ENCODE measurements around the gene PAX5.
A peak's percentile ranks its signal among the peaks of the same experiment; 100 is the strongest.

PAX5 gene

DNA sequence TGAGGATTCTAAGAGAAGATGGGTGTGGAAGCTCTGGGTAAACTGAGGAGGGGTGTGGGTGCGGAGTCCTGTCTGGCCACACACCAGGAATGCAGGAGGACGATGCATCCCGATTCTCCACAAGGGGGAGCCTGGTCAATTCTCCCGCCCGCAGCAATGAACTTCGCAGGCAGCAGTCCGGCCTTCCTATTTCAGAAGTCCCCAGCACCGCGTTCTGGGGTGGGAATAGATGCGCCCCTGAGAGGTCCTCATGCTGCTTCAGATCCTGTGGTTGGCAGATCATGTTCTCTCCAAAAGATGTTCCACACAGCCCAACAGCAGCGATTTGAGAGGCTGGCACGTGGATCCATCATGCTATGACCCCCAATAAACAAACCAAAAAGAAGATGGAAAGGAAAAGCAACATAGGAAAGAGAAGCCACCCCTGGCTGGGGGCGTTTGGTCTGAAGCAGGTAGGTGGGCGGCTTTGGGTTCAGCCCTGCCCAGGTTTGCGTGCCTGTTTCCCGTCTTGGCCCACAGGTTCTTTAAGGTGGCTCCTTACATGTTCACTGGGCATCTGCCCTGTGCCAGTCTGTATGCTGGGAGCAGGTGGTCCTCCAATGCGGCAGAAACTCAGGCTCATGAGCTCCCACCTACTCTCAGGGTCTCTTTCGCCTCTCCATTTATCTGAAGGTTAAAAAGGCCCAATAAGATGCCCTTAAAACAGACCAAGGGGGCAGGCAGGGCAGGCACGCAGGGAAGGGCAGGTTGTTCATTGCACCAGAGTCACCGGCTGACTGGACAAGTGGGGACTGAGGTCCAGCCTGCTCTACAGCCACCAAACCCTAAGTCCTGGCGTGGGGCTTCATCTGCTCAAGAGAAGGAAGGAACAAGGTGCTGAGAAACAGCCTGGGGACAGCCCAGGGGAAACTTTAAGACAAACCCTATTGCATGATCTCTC, 171.6 kb downstream of the PAX5 start:
- DNase-seq (ENCODE audit: low read depth in 2 of 2): no peak

DNA sequence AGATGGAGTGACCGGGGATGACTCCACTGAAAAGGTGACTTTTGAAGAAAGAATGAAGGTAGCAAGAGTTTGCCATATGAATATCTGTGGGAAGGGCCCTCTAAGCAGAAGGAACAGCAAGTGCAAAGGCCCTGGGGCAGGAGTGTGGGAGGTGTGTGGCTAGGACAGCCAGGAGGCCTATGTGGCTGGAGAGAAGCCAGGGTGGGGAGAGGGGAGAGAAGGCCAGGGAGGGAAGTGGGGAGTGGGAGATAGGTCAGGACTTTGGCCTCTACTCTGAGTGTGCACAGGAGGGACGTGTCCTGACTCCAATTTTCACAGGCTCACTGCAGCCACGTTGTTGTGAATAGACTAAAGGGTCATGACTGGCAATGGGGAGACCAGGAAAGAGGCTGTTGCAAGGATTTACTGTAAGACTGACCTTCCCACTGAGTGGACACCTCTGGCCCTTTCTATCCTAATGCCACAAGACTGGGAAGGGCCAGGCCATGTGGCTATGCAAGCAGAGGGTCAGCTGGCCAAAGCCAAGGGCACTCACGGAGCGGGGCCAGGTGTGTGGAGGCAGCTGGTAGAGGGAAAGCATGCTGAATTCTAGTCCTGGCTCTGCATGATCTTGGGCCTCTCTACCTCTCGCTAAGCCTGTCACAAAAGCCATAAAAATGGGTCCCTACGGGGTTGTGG, 172.4 kb downstream of the PAX5 start:
- no peak for DNase-seq (ENCODE audit: low read depth in 2 of 2)

DNA sequence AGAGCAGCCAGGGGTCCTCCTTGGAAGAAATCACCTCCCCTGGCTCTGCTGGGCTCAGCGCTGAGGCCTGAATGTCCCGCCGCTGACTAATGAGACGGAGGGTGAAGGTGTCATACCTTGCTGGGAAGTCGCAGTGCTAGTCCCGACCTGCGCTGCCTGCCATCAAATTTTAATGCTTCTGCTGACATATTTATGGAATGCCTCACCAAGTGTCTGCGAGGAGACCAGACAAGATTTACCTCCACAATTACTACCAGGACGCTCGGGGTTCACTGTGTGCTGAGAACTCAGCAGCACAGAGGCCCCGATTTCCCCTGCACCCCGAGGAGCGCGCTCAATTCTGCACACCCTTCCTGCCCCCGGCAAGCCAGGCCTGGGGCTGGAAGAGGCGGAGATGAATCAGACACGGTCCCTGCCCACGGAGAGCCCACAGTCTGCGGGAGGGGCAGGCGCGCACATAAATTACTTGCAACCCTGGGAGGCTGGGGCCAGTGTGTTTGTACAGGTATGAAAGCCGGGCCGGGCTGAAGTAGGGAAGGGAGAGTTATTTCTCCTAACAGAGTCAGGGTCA, 175.2 kb downstream of the PAX5 start:
- DNase-seq (ENCODE audit: low read depth in 2 of 2): no peak

DNA sequence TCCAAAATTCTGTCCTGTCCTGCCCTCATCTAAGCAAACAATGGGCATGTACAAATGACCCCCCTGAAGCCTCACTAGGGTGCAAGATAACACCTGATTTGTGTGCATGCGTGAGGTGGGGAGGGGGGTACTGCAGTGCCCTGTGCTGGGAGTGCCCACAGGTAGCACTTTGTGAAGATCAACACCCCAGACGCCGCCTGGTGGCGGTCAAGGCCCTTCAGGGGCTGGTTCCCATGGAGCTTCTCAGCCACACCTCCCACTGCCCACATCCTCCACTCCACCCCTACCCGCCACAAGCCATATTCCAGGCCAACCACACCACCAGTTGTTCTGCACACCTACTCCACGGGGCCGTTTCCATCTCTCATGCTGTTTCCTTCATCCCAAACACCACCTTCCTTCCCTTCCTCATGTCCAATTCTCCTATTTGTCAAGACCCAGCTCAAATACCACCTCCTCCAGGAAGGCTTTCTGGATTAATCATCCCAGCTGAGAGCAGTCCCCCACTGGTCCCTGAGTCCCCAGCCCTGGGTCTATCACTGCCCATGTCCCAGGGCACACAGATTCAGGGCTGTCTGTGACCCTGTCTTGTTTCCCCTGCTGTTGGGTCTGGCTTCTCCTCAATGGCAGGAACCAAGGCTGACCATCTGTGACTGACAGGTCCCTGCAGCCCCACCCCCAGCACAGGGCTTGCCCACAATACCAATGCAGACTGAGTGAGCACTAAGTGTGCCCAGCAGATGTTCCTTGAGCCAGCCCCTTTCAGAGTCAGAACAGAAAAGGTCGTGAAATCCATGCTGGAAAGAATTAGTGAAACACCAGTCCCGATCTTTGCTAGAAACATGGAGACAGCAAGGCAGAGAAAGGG, 178.4 kb downstream of the PAX5 start:
- peak; percentile 16 to 33 for DNase-seq (ENCODE audit: low read depth in 2 of 2)

DNA sequence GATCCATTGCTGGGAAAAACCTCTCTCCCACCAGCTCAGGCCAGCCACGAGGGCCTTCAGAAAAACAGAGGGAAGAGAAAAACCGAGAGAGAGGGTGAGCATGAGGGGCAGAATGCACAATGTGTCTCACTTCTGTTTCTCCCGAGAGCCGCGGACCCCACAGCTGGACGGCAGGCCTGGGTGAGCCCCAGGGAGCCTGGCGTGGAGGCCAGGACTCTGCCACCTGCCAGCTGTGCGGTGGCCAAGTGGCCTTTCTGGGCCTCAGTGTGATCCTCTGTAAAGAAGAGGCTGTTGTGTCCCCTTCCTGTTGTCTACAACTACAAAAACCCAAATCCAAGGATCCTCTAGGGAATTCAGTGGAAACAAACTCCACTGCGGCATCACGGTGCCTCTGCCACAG, 179.3 kb downstream of the PAX5 start:
- DNase-seq (ENCODE audit: low read depth in 2 of 2): no peak

DNA sequence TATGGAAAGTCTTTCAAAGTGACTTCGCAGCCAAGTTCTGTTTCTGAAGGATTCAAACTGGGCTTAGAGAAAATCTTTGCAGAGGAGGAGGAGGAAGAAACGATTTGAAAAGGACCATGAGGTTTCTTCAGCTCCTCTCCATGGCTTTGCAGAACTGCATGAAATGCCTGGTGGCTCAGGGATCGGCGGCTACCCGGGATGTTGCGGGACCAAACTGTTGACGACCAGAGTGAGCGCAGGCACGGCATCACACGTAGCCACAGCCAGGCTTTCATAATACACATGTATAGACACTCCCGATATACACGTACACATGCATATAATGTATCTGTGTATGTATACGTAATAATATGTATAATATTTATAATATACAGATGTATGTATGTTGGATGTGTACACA, 180.0 kb downstream of the PAX5 start:
- no peak for DNase-seq (ENCODE audit: low read depth in 2 of 2)

DNA sequence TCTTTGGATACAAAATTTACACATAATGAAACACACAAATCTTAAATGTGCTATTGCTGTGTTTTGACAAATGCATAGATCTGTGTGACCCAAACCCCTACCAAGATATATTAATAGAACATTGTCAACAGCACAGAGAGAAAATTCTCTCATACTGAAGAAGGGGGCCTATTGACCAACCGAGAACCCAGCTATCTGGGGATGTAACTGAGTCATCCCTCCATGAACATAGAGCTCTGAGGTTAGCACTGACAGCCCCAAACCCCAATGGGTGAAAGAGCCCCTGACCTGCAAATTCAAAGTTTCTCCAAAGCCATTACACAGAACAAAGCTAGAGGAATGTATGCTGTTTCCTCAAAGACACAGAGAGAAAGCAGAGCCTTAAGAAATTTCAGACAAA, 180.8 kb downstream of the PAX5 start:
- DNase-seq (ENCODE audit: low read depth in 2 of 2): no peak

DNA sequence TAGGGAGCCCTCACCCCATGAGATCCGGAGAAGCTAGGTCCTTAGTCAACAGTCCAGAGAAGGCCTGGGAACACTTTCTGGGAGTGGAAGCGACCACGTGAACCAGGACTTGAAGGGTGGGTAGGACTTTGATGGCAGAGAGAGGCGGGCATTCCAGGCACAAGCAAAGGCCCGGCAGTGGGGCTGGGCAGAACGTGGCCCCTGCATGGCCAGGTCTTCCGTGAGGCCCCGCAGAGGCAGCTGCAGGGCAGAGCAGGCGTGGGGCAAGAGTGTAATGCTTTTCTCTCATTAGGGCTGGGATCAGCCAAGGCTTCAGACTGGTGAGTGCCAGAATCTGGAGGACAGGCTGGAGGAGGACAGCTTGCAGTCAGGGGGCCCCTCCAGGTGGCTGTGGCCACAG, 184.1 kb downstream of the PAX5 start:
- no peak for DNase-seq (ENCODE audit: low read depth in 2 of 2)

DNA sequence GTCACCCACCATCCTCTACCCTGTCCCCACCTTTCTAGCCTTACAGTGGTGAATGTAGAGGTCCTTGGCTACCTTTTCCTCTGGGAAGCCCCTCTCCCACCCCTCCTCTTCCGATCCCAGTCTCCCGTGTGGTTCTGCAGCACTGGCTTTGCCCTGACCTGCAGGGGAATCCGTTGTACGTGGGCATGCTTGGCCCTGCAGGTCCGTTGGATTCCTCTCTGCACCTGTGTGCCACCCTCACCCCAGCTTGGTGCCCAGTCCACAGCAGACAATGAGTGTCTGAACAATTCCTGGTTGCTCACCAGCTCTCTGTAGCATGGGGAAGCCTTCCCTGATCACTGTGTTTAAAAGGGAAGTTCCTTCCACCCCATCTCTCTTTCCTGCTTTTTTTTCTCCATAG, 185.1 kb downstream of the PAX5 start:
- DNase-seq (ENCODE audit: low read depth in 2 of 2): no peak

DNA sequence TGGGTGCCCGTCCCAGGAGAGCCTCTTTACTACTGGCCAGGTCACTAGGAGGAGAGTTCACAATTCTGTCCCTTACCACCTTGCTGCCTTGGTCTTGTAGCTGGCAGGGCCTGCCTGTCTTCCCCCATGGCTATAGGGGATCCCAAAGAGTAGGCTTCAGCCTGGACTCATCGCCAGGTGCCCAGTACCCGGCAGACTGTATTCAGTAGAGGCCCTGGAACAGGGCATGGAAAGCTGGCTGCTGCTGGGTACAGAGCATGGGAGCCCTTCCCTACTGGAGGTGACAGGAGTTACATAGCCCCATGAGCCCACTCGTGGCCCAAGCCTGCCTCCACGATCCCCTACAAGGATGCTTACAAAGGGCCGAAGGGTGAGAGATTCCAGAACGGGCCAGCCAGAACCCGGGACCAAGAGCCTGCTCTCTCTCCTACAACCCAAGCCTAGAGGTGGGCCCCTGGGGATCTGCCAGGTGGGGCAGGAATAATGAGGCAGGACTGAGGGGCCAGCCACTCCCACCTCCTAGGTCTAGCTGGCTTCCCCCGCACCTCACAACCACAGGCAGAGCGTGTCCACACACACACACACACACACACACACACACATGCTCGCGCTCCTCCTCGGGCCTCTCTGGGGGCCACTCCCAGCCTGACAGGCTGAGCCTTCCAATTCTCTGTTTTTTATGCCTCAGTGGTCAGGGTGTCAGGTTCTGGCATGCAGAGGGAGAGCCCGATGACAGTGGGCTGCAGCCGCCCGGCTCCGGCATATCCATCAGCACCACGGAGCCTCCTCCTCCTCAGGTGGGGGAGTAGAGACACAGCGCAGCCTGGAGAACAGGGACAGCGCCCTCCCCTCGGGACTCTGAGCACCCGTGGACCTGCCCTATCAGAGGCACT, 186.0 kb downstream of the PAX5 start:
- DNase-seq (ENCODE audit: low read depth in 2 of 2): no peak

DNA sequence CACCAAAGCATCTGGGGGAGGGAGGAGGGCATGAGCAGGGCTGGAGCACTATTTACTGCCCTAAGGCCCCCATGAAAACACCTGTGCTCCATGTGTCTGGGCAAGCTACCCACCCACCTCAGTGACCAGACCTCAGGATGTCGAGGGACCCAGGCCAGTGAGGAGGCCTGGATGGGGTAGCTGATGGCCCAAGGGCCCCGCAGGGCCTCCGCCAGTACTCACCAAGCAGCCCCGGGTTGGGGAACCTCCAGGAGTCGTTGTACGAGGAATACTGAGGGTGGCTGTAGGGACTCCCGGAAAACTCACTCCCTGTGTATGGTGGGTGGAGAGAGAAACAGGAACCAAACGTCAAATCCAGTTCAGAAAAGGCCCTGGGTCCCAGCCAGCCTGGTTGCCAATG, 187.4 kb downstream of the PAX5 start:
- DNase-seq (ENCODE audit: low read depth in 2 of 2): no peak

DNA sequence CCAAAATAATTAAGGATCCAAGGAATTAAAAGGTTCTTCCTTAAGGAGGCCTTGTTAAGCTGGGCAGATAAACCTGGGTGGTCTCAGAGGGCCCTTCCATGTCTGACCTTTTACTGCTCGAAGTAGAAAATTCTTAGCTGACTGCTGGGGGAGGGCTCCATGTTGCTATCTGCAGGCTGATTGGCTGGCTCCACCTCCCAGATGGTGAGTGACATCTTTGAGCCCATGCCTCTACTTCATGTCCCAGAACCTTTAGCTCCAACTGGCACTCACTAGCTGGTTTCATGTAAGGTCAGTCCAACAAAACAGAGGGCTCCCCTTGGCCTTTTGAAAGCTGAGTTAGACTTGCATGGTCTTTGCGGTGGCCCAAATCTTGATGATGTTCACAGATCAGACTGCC, 188.2 kb downstream of the PAX5 start:
- DNase-seq (ENCODE audit: low read depth in 2 of 2): no peak

DNA sequence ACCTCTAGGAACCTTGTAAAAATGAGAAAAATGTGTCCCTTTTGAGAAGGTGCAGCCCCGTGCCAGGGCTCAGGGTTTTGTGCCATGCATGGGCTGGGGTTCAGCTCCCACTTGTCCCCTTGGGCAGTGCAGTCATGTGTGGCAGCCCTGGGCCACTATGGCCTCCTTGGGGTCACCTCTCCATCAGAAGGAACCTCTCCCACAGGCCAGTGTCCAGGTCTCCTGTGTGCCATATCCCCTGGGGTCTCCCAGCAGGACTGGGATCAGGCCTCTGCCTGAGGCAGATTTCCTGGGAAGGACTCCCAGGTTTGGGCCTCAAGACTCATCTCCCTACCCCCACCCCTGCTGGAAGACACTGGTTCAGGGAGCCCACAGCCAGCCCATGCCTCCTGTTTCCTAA, 189.1 kb downstream of the PAX5 start:
- DNase-seq (ENCODE audit: low read depth in 2 of 2): no peak

DNA sequence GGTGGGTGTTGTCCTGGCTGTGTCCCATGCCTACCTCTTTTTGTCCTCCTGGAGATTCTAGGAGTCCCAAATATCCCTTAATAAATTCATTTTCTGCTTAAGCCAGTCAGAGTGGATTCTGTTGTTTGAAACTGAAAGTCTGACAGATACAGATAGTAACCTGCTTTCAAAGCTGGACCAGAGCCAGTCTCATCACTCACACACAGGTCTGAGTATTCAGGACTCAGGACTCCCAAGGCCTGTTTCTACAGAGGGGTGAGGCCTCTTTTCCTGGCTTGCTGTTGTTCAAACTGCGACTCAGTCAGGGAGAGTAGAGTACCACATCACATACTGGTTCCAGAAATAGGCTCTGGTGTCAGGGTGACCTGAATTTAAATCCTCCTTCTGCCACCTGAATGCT, 190.1 kb downstream of the PAX5 start:
- no peak for DNase-seq (ENCODE audit: low read depth in 2 of 2)

DNA sequence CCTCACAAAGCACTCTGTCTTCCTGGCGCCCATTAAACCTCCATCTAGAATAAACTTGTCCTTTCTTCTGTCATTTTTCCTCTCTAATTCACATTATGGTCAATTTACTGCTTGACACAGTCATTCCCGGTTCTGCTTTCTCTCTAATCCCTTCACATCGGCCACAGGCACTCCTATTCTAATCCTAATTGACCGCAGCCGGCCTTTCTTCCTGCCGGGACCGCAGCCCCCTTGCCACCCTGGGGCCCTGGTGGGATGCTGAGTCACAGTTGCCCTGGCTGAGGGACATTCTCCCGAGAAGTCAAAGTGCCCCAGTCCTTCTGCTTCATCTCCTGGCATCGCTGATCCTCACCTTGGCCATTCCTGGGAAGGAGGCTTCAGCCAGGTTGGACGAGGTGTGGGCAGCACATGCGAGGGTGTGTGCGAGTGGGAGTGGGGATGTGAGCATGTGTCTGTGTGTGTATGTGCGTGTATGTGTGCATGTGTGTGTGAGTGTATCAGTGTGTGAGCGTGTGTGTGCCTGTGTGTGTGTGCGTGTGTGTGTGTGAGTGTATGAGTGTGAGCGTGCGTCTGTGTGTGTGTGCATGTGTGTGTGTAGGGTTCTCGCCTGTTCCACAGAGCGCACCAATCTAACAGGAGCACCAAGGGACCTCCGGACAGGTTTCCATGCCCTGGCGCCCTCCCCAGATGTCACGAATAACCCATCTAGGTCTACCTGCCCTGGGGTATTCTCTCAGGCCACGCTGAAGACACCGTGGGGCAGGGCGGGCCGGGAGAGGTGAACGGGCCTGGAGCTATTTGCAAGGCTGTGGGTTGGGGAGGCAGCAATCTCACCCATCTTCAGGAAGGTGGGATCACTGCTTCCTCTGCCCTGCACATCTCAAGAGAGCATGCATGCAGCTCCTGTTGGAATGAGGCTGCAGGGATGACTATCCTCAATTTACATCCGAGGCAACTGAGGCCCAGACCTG, 191.2 kb downstream of the PAX5 start:
- no peak for DNase-seq (ENCODE audit: low read depth in 2 of 2)

DNA sequence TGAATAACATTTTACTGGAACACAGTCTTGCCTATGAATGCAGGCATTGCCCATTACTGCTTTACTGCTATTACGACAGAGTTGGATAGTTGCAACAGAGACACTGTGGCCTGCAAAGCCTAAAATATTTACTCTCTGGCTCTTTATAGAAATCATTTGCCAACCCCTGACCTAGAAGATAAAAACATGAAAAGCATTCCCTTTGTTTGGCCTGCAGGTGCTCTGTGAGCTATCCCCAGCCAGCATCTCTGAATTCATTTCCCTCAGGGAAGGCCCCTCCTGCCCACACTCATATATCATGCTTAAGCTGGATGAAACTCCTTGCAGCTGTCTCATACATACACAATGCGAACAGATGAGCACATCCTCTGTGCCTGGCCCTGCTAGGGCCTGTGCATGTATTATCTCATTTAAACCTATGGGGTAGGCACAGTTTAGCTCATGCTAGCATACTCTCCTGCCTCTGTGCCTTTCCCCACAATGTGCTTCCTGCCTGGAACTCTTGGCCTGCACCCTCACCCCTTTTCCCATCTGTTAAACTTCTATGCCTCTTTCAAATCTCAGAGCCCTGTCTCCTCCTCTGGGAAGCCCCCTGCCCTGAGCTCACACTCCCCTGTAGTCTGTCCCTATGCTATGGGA, 193.1 kb downstream of the PAX5 start:
- no peak for DNase-seq (ENCODE audit: low read depth in 2 of 2)

DNA sequence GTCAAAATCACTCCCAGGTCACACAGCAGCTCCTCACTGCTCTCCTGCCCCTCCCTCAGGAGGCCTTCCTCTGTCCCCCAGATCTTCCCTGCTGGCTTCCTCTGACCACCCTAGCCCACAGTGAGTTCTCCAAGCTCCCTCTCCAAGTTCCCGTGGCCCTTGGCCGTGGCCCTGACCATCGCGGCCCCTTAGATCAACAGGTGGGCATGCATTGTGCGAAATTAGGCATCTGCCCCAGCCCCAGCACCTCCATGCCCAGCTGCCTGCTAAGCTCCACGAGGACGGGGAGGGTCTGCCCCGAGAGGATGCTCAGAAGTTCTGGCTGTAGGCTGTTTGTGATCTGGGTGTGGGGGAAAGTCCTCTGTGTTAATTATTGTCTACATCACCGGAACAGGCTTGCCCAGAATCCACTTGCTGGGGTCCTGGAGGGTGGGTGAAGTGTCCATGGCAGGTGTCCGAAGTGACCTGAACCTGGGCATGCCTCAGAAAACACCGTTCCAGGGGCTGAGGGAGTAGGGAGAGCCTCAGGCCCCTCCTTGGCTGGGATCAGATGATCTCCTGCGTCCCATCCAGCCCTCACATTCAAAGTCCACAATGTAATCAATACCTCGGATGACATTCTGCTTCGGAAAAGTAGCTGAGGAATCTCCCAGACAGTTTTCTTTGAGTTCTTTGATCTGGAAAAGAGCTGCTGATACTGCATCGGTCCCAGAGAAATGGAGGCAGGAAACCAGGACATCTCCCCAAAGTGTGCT, 194.8 kb downstream of the PAX5 start:
- no peak for DNase-seq (ENCODE audit: low read depth in 2 of 2)
